GM11168 (cell line): ENCODE data around the gene RBM25.
"Not testable (repeated sequence)": the region's sequence is repeated elsewhere in the genome, so short reads cannot be mapped to it uniquely, and the experiment has no call there.

Experiments
- in situ Hi-C: fragments of 300-500 bp; cut with MboI; formaldehyde crosslinking; loops from one replicate; pipeline ENCODE4 v1.12.0; 2022; ENCODE audit warnings: low sequenced_read_pairs; ENCODE audit not compliant: unreplicated experiment

Gene RBM25

GRCh38 chr14:73167727-73168126 lies 109.4 kb downstream of the RBM25 start:
- in situ Hi-C loops = no loop called here

DNA sequence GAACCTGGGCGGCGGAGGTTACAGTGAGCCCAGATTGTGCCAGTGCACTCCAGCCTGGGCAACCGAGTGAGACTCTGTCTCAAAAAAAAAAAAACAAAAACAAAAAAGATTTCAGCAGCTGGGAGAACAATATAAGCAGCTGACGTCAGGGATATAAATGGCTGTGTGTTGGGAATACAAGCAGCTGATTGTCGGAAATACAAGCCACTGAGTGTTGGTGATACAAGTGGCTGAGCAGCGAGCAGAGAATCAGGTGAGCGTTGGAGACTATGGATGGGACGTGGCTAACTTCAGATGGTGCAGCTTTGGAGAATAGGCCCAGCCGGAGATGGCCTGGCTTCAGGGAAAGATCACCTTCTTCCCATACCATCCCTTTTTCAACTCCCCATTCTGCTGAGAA lies 109.9 kb downstream of the RBM25 start:
- in situ Hi-C loops = no loop called here

DNA sequence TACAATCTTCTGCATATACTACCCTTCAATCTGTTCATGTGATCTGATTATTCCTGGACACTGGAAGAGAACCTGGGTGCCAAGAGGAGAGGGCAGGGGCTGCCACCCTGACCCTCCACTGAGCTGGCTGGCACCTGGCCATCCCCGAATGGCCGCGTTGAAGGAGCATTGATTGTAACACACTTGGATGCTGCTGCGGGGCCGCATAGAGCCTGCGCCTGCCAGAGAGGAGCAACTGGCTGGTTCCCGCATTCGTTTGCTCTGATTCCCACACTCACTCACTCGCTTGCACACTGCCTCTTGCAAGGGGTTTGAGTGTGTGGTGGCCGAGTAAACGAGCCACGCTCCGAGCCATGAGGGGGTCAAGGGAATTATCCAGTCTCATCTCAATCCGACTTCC lies 110.4 kb downstream of the RBM25 start:
- in situ Hi-C loops = no loop called here

GRCh38 chr14:73169855-73170254 lies 111.5 kb downstream of the RBM25 start:
- in situ Hi-C loops = not testable (repeated sequence)

- in situ Hi-C loops = no loop called here
Observed at GRCh38 chr14:73170686-73171085, 112.4 kb downstream of the RBM25 start.

- in situ Hi-C loops = no loop called here
Observed at GRCh38 chr14:73172500-73172899, 114.2 kb downstream of the RBM25 start.

DNA sequence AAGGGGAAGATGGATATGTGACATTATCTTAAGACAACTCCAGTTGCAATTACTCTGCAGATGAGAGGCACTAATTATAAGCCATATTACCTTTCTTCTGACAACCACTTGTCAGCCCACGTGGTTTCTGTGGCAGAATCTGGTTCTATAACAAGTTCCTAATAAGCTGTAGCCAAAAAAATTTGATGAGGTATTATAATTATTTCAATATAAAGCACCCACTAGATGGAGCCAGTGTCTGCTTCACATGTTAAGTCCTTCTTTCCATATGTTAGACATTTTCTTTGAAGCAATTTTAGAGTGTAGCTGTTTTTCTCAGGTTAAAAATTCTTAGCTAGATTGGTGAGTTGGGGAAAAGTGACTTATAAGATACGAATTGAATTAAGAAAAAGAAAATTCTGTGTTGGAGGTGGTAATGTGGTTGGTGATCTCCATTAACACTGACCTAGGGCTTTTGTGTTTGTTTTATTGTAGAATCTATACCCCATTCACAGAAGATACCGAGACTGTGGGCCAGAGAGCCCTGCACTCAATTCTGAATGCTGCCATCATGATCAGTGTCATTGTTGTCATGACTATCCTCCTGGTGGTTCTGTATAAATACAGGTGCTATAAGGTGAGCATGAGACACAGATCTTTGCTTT lies 114.9 kb downstream of the RBM25 start:
- in situ Hi-C loops = no loop called here
